GM12892 (cell line): ENCODE results near the gene NARF.

Experiments used
- POLR2A ChIP-seq: IDR thresholded peaks from 2 replicates; pipeline ENCODE4 v1.6.1; 2011; ENCODE audit warnings: low read depth, low read length, control low read depth
- POLR2AphosphoS5 ChIP-seq: IDR thresholded peaks from 2 replicates; pipeline ENCODE4 v1.6.1; 2011; ENCODE audit warnings: low read depth, low read length, control low read depth
- TAF1 ChIP-seq: IDR thresholded peaks from 2 replicates; pipeline ENCODE4 v1.6.1; 2011; ENCODE audit warnings: low read depth, mild to moderate bottlenecking, control low read depth, low read length, borderline replicate concordance

DNA sequence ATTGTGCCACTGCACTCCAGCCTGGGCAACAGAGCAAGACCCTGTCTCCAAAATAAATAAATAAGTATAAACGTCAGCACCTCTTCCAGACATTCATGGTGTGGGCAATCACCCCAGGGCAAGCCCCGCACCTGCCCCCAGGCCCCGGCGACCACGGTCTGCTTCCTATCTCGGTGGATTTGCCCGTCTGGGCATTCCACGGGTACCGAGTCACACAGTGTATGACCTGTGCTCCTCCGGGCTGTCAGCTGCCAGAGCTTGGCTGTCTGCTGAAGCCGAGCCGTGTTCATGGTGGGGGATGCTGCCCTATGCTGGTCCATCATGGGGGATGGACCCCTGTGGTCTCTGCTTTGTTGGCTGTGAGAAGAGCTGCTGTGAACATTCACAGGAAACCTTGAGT lies 23.4 kb upstream of the NARF start:
- no peak for TF ChIP-seq POLR2AphosphoS5
- no peak for TF ChIP-seq POLR2A
- TF ChIP-seq TAF1 = no peak
